ENCODE data around the gene CREB3. TPM values are rescaled to one million over a fixed set of nuclear protein-coding genes. Genes with fewer than 3 reads are reported as not detected.

CREB3 gene
- total and polyA plus RNA-seq, 4 donors: 9.2 to 21.4 (median 18.1) TPM

GRCh38 chr9:35714579-35715252, 17.8 kb upstream of the CREB3 start (continued):
- no peak for TF ChIP-seq MAX (IDR thresholded peaks at IDR 0.05)
- no peak for TF ChIP-seq ATF3 (IDR thresholded peaks at IDR 0.05)

- peaks cover 65 to 98% (median 89%) of the 10 kb centered on the region in 4 donors for H3K36me3 ChIP-seq (ENCODE audit: control insufficient read depth in 4 of 4, insufficient read depth in 3 of 4, low read depth in 1 of 4, low read length in 3 of 4)
- no peak overlapping the region for H3K27ac ChIP-seq (ENCODE audit: low read depth in 1 of 2, low read length in 2 of 2)
- WGBS: 94% methylated on average over 4 of the region's 4 CpGs
- H3K4me1 ChIP-seq (ENCODE audit: control insufficient read depth in 4 of 4, insufficient read depth in 4 of 4, low read length in 3 of 4): no peaks in the 10 kb centered on the region
- H3K27me3 ChIP-seq (ENCODE audit: control insufficient read depth in 4 of 4, insufficient read depth in 4 of 4, low read length in 3 of 4): no peaks in the 10 kb centered on the region
- no peak for TF ChIP-seq RAD21 (IDR thresholded peaks at IDR 0.05)
- TF ChIP-seq ZBTB33 (IDR thresholded peaks at IDR 0.05): no peak
- TF ChIP-seq JUND (IDR thresholded peaks at IDR 0.05): no peak
- TF ChIP-seq FOXA2 (IDR thresholded peaks at IDR 0.05): no peak
- TF ChIP-seq EGR1 (IDR thresholded peaks at IDR 0.05; ENCODE audit: low read depth in 2 of 2): no peak
- TF ChIP-seq CTCF (IDR thresholded peaks at IDR 0.05; ENCODE audit: low read depth, low read length, missing input control): no peak
- TF ChIP-seq RXRA (IDR thresholded peaks at IDR 0.05): no peak
- no peak for TF ChIP-seq HNF4G (IDR thresholded peaks at IDR 0.05)
- TF ChIP-seq NR2F2 (IDR thresholded peaks at IDR 0.05): no peak
- TF ChIP-seq SP1 (IDR thresholded peaks at IDR 0.05): no peak
- no peak for TF ChIP-seq GABPA (IDR thresholded peaks at IDR 0.05 in 1 of 2, conservative IDR thresholded peaks at IDR 0.05 in 1 of 2)
- TF ChIP-seq MAX (IDR thresholded peaks at IDR 0.05): no peak
- TF ChIP-seq FOXA1 (IDR thresholded peaks at IDR 0.05): no peak
- TF ChIP-seq ATF3 (IDR thresholded peaks at IDR 0.05): no peak
- TF ChIP-seq TAF1 (conservative IDR thresholded peaks at IDR 0.05): no peak
- TF ChIP-seq YY1 (IDR thresholded peaks at IDR 0.05): no peak
- no peak for TF ChIP-seq HNF4A (conservative IDR thresholded peaks at IDR 0.05)
- no peak for TF ChIP-seq REST (IDR thresholded peaks at IDR 0.05)
- DNase-seq (ENCODE audit: low spot score): no peak
- H3K4me3 ChIP-seq (ENCODE audit: low read depth in 1 of 3, low read length in 3 of 3): no peak overlapping the region
- H3K9me3 ChIP-seq (ENCODE audit: control insufficient read depth in 4 of 4, low read length in 3 of 4): no peaks in the 10 kb centered on the region
- H3K9ac ChIP-seq (ENCODE audit: low read depth in 1 of 2, low read length in 2 of 2): no peak overlapping the region
Observed at GRCh38 chr9:35716230-35716629, 16.2 kb upstream of the CREB3 start.

Data from liver (tissue), 9 donors.